ENCODE results near the gene BPIFA2. TPM values are rescaled to one million over a fixed set of nuclear protein-coding genes. Genes with fewer than 3 reads are reported as not detected.

Gene BPIFA2
- total RNA-seq, 1 donor from 2014 or later: not detected

- no peaks in the 10 kb centered on the region for H3K9me3 ChIP-seq
- no peak overlapping the region for H3K4me3 ChIP-seq
- H3K27ac ChIP-seq: no peak overlapping the region
- DNase-seq: no peak
- intact Hi-C loops (cut with DNase I): no loop called here
- no peaks in the 10 kb centered on the region for H3K4me1 ChIP-seq
- peaks cover 6% of the 10 kb centered on the region for H3K27me3 ChIP-seq
- TF ChIP-seq CTCF (IDR thresholded peaks at IDR 0.05): no peak
- H3K36me3 ChIP-seq: no peaks in the 10 kb centered on the region
- ATAC-seq: no peak
These were observed 13.7 kb upstream of the BPIFA2 start for GRCh38 chr20:33154252-33154651.

- intact Hi-C loops (cut with DNase I): no loop called here
- TF ChIP-seq CTCF (IDR thresholded peaks at IDR 0.05): no peak
- Histone ChIP-seq H3K27me3 (no peaks in the 10 kb centered on the region), H3K36me3 (no peaks in the 10 kb centered on the region), H3K4me1 (no peaks in the 10 kb centered on the region), H3K27ac (no peak overlapping the region), H3K9me3 (no peaks in the 10 kb centered on the region), H3K4me3 (no peak overlapping the region)
- ATAC-seq (peak; percentile 8), DNase-seq (no peak)
These were observed 9.1 kb upstream of the BPIFA2 start for GRCh38 chr20:33158637-33159385.

- intact Hi-C loops (cut with DNase I): no loop called here
- no peak for ATAC-seq
- Histone ChIP-seq H3K27me3 (no peaks in the 10 kb centered on the region), H3K27ac (no peak overlapping the region), H3K4me1 (no peaks in the 10 kb centered on the region), H3K9me3 (no peaks in the 10 kb centered on the region), H3K4me3 (no peak overlapping the region), H3K36me3 (no peaks in the 10 kb centered on the region)
- no peak for DNase-seq
- TF ChIP-seq CTCF (IDR thresholded peaks at IDR 0.05): no peak
These were observed 8.2 kb upstream of the BPIFA2 start for GRCh38 chr20:33159713-33160112.

- no peak for TF ChIP-seq CTCF (IDR thresholded peaks at IDR 0.05)
- Histone ChIP-seq H3K4me3 (no peak overlapping the region), H3K9me3 (no peaks in the 10 kb centered on the region), H3K27me3 (no peaks in the 10 kb centered on the region), H3K36me3 (no peaks in the 10 kb centered on the region), H3K27ac (no peak overlapping the region), H3K4me1 (no peaks in the 10 kb centered on the region)
- intact Hi-C loops (cut with DNase I): no loop called here
- ATAC-seq: no peak
- DNase-seq: no peak
These were observed 7.3 kb upstream of the BPIFA2 start for GRCh38 chr20:33160681-33161080.

- Histone ChIP-seq H3K9me3 (no peaks in the 10 kb centered on the region), H3K27ac (no peak overlapping the region), H3K4me1 (no peaks in the 10 kb centered on the region), H3K27me3 (no peaks in the 10 kb centered on the region), H3K36me3 (no peaks in the 10 kb centered on the region), H3K4me3 (no peak overlapping the region)
- DNase-seq (no peak), ATAC-seq (no peak)
- TF ChIP-seq CTCF (IDR thresholded peaks at IDR 0.05): no peak
- intact Hi-C loops (cut with DNase I): no loop called here
These were observed 5.6 kb upstream of the BPIFA2 start for GRCh38 chr20:33162313-33162712.

GRCh38 chr20:33162753-33163152 is 5.2 kb upstream of the BPIFA2 start:
- Histone ChIP-seq H3K4me3 (no peak overlapping the region), H3K36me3 (no peaks in the 10 kb centered on the region), H3K27me3 (no peaks in the 10 kb centered on the region), H3K4me1 (no peaks in the 10 kb centered on the region), H3K9me3 (no peaks in the 10 kb centered on the region), H3K27ac (no peak overlapping the region)
- no peak for DNase-seq
- ATAC-seq: no peak
- intact Hi-C loops (cut with DNase I): no loop called here
- TF ChIP-seq CTCF (IDR thresholded peaks at IDR 0.05): no peak
